Endothelial cell of umbilical vein (primary cell): ENCODE results near the gene RMND1. TPM values are rescaled to one million over a fixed set of nuclear protein-coding genes. Genes with fewer than 3 reads are reported as not detected.
A peak's percentile ranks its signal among the peaks of the same experiment; 100 is the strongest.

Experiments used
- Bru-seq: library from RNA; stranded (reverse); fragments of 400-500 nt; gene quantifications from one replicate; lab custom pipeline; 2021; lab: Mats Ljungman, UMichigan
- BruChase-seq, 2 experiments: library from RNA; stranded (reverse); fragments of 400-500 nt; gene quantifications; one replicate each; lab custom pipeline; 2021; lab: Mats Ljungman, UMichigan
- BruUV-seq: library from RNA; stranded (reverse); fragments of 400-500 nt; replicated peaks from 2 replicates; lab custom pipeline; 2021; lab: Mats Ljungman, UMichigan
- CTCF ChIA-PET: fragments of 300-600, 350-600 bp; sonication (Branson Sonifier 250); formaldehyde crosslinking; loops from one replicate; lab custom pipeline; 2021; ENCODE audit warnings: antibody characterized with exemption, inconsistent platforms; lab: Charles Lee
- POLR2A ChIA-PET: fragments of 300-600, 350-600 bp; sonication (Branson Sonifier 250); formaldehyde crosslinking; loops from one replicate; lab custom pipeline; 2021; ENCODE audit warnings: antibody characterized with exemption, inconsistent platforms; lab: Charles Lee
- DNase-seq: peaks from one replicate; pipeline ENCODE4 v3.0.0-alpha.2; 2011; ENCODE audit warnings: low read depth, low spot score
- FAIRE-seq: peaks from 2 replicates; lab custom pipeline; 2011; peaks lifted over from hg19 to GRCh38; lab: Jason Lieb, UNC
- H2AFZ ChIP-seq: 2 replicates; pipeline ENCODE4 v1.6.0; 2012; ENCODE audit warnings: low read depth, low read length, control low read depth, inconsistent platforms
- H3K27ac ChIP-seq: 2 replicates; pipeline ENCODE4 v1.5.1; 2011; ENCODE audit warnings: low read depth, mild to moderate bottlenecking, control low read depth, low read length, moderate library complexity; ENCODE audit not compliant: insufficient read depth
- H3K27me3 ChIP-seq, 2 experiments: 2 replicates each; pipeline versions ENCODE4 v1.6.0 to v1.6.1; 2011; ENCODE audit warnings: low read length in 2 of 2, mixed read lengths in 1 of 2; ENCODE audit not compliant: control insufficient read depth in 2 of 2, insufficient read depth in 2 of 2
- H3K36me3 ChIP-seq, 2 experiments: 2 replicates in 1 of 2; 3 replicates in 1 of 2; pipeline ENCODE4 v1.5.1; 2011; ENCODE audit warnings: low read length in 2 of 2, mild to moderate bottlenecking in 1 of 2, moderate library complexity in 1 of 2; ENCODE audit not compliant: control insufficient read depth in 2 of 2, insufficient read depth in 2 of 2; ENCODE audit errors: extremely low read depth in 1 of 2
- H3K4me1 ChIP-seq: 3 replicates; pipeline ENCODE4 v1.5.1; 2011; ENCODE audit warnings: mild to moderate bottlenecking, low read length; ENCODE audit not compliant: control insufficient read depth, insufficient read depth; ENCODE audit errors: extremely low read depth
- H3K4me2 ChIP-seq: 2 replicates; pipeline ENCODE4 v1.6.1; 2011; ENCODE audit warnings: low read length, control low read depth, mixed read lengths; ENCODE audit not compliant: insufficient read depth
- H3K4me3 ChIP-seq, 3 experiments: fragments of 200-600 bp in 1 of 3; sonication (generic), shearing (Covaris generic) in 1 of 3; replicated peaks in 1 of 3; 2 replicates each; pipeline ENCODE4 v1.5.1; 2011 to 2016; ENCODE audit warnings: control low read depth in 3 of 3, low read length in 3 of 3, mild to moderate bottlenecking in 2 of 3, inconsistent platforms in 1 of 3, low read depth in 1 of 3, moderate library complexity in 1 of 3; ENCODE audit not compliant: insufficient read depth in 1 of 3
- H3K79me2 ChIP-seq: 2 replicates; pipeline ENCODE4 v1.6.0; 2012; ENCODE audit warnings: low read length, inconsistent platforms; ENCODE audit not compliant: control insufficient read depth, insufficient read depth
- H3K9ac ChIP-seq: replicated peaks from 2 replicates; pipeline ENCODE3; 2011; ENCODE audit warnings: low read length, control low read depth; ENCODE audit not compliant: insufficient read depth; ENCODE audit errors: extremely low read depth
- H3K9me1 ChIP-seq: replicated peaks from 3 replicates; pipeline ENCODE4 v1.6.0; 2011; ENCODE audit warnings: mild to moderate bottlenecking, low read length; ENCODE audit not compliant: control insufficient read depth, insufficient read depth; ENCODE audit errors: extremely low read depth
- H3K9me3 ChIP-seq: replicated peaks from 2 replicates; pipeline ENCODE4 v1.5.1; 2012; ENCODE audit warnings: low read length, inconsistent platforms; ENCODE audit not compliant: control insufficient read depth, insufficient read depth
- H4K20me1 ChIP-seq: replicated peaks from 2 replicates; pipeline ENCODE3; 2011; ENCODE audit warnings: mild to moderate bottlenecking, low read length; ENCODE audit not compliant: control insufficient read depth, insufficient read depth; ENCODE audit errors: extremely low read depth
- CTCF ChIP-seq, 2 donors: IDR thresholded peaks; 1 replicate in 1 of 2; 2 replicates in 1 of 2; pipeline ENCODE4 v1.5.1; 2011; ENCODE audit warnings: low read length in 2 of 2, mild to moderate bottlenecking in 2 of 2, moderate library complexity in 2 of 2, control low read depth in 1 of 2, inconsistent platforms in 1 of 2, low read depth in 1 of 2; ENCODE audit not compliant: insufficient read depth in 1 of 2; ENCODE audit errors: extremely low read depth in 1 of 2
- EZH2 ChIP-seq: IDR thresholded peaks from 2 replicates; pipeline ENCODE4 v1.6.1; 2012; ENCODE audit warnings: borderline replicate concordance, low read depth, mild to moderate bottlenecking, moderate library complexity, low read length, inconsistent platforms; ENCODE audit not compliant: severe bottlenecking
- FOS ChIP-seq: IDR thresholded peaks from 2 replicates; pipeline ENCODE4 v1.6.1; 2011; ENCODE audit warnings: mild to moderate bottlenecking, low read length, moderate library complexity, borderline replicate concordance; ENCODE audit not compliant: insufficient read depth
- GATA2 ChIP-seq: IDR thresholded peaks from 2 replicates; pipeline ENCODE4 v1.7.0; 2011; ENCODE audit warnings: low read depth, mild to moderate bottlenecking, moderate library complexity, mixed read lengths, low read length; ENCODE audit not compliant: insufficient read length, insufficient read depth
- JUN ChIP-seq: IDR thresholded peaks from 2 replicates; pipeline ENCODE4 v1.6.1; 2011; ENCODE audit warnings: borderline replicate concordance, low read depth; ENCODE audit not compliant: insufficient read length, insufficient read depth
- MAX ChIP-seq: IDR thresholded peaks from 2 replicates; pipeline ENCODE4 v1.6.1; 2011; ENCODE audit not compliant: insufficient read depth, insufficient read length
- MYC ChIP-seq: IDR thresholded peaks from one replicate; pipeline ENCODE4 v1.6.1; 2011; ENCODE audit warnings: mild to moderate bottlenecking, low read depth, low read length
- POLR2A ChIP-seq: IDR thresholded peaks from 2 replicates; pipeline ENCODE4 v1.6.1; 2012; ENCODE audit warnings: low read depth, mild to moderate bottlenecking, control low read depth, low read length
- POLR2AphosphoS5 ChIP-seq: IDR thresholded peaks from 2 replicates; pipeline ENCODE4 v1.6.1; 2012; ENCODE audit warnings: low read depth, mild to moderate bottlenecking, control low read depth, low read length, moderate library complexity; ENCODE audit not compliant: insufficient read depth
- dilution Hi-C: fragments of 300-500 bp; cut with MboI; formaldehyde crosslinking; loops from one replicate; pipeline ENCODE4 v1.15.0; 2019; ENCODE audit warnings: low sequenced_read_pairs; ENCODE audit not compliant: extremely low pct_ligation_motif_present
- intact Hi-C: fragments of 100-400 bp; cut with micrococcal nuclease; formaldehyde crosslinking; loops from one replicate; pipeline ENCODE4 v1.10.0; 2022
- long read RNA-seq: library from polyadenylated mRNA; stranded (forward); transcript quantifications from one replicate; pipeline ENCODE4 v2.0.0, GENCODE V29; 2021
- polyA minus RNA-seq, 3 experiments: library from RNA; depleted of rRNA, polyadenylated mRNA; stranded (reverse); fragments of >200 nt; gene quantifications; 1 replicate in 1 of 3; 2 replicates in 2 of 3; pipeline ENCODE4 v1.2.3, GENCODE V29; 2011
- polyA plus RNA-seq, 4 experiments: library from polyadenylated mRNA; depleted of rRNA in 3 of 4; stranded (reverse) in 3 of 4; unstranded in 1 of 4; fragments of >200 nt; gene quantifications; 2 replicates each; pipeline versions ENCODE4 v1.2.1 to v1.2.3, GENCODE V29; 2011 to 2012; ENCODE audit warnings: missing spikeins in 1 of 4
- total RNA-seq: library from RNA; stranded (reverse); gene quantifications from 2 replicates; pipeline ENCODE4 v1.2.3, GENCODE V29; 2021

Gene RMND1
- 17.2 and 21.4 TPM in 2 replicates for total RNA-seq
- 4.1 and 6.3 TPM in 2 replicates for polyA plus RNA-seq
- 11.2 and 12.4 TPM in 2 replicates for polyA plus RNA-seq (2011; cell fraction: cytosol; rRNA removed)
- 7.9 and 10.5 TPM in 2 replicates for polyA plus RNA-seq (2011; cell fraction: nucleus; rRNA removed)
- 16.0 and 22.0 TPM in 2 replicates for polyA plus RNA-seq (2012)
- 14.9 and 15.0 TPM in 2 replicates for polyA minus RNA-seq
- polyA minus RNA-seq (2011; cell fraction: cytosol; rRNA and poly(A)+ RNA removed), result 5.6 TPM
- 18.8 and 20.5 TPM in 2 replicates for polyA minus RNA-seq (2011; cell fraction: nucleus; rRNA and poly(A)+ RNA removed)
- Bru-seq, nascent RNA, result percentile 76 among the genes with signal in this experiment
- percentile 56 among the genes with signal in this experiment for BruChase-seq, experiment 1, labeled RNA remaining after a 6-hour chase
- percentile 55 among the genes with signal in this experiment for BruChase-seq, experiment 2, labeled RNA remaining after a 2-hour chase
- long read RNA-seq, transcript RMND1-203 (12 exons, 2,003 nt), result major isoform, 18 of 31 reads
- long read RNA-seq, partial matches to known transcripts, result 2 of 31 reads
- long read RNA-seq, other reads (novel, unspliced or antisense), result 4 of 31 reads

GRCh38 chr6:151451950-151452749 is at the start of gene RMND1:
Gene RMND1, minus strand, starts transcription at chr6:151452126. Its CDS starts 6,315 bp downstream, at chr6:151445811.
- H3K4me3 ChIP-seq, result peak within 1 kb of the TSS; percentile 78 to 100 (median 100)
- H3K4me1 ChIP-seq, result peaks cover 13% of the 10 kb centered on the region
- ChIA-PET POLR2A (no interaction called here), CTCF (interaction anchor here (0.8 to 2.1 kb wide), 9 partner anchors 11 to 816 kb away, joined by 3 to 15 read pairs (median 4); no protein-coding TSS in a partner anchor)
- H3K36me3 ChIP-seq, result no peaks in the 10 kb centered on the region
- H3K9me1 ChIP-seq, result no peaks in the 10 kb centered on the region
- FAIRE-seq (peak; percentile 91), DNase-seq (peak; percentile 100)
- no peaks in the 10 kb centered on the region for H4K20me1 ChIP-seq
- no TSS peak for BruUV-seq
- intact Hi-C loops (loop anchor here (1.0 to 5.0 kb wide), 8 partner anchors 31 to 817 kb away; no protein-coding TSS in a partner anchor), dilution Hi-C loops (no loop called here)
- no peak for TF ChIP-seq FOS
- TF ChIP-seq MYC, result peak; percentile 35
- no peak for TF ChIP-seq GATA2
- peak; percentile 95 for TF ChIP-seq POLR2AphosphoS5
- TF ChIP-seq EZH2, result no peak
- no peak for TF ChIP-seq CTCF (IDR thresholded peaks at IDR 0.05; ENCODE audit: extremely low read depth in 1 of 2, insufficient read depth in 1 of 2, low read depth in 1 of 2, low read length in 2 of 2)
- peak; percentile 93 for TF ChIP-seq POLR2A
- TF ChIP-seq JUN, result peak; percentile 11
- peak; percentile 100 for TF ChIP-seq MAX
- peaks cover 32% of the 10 kb centered on the region for H3K79me2 ChIP-seq
- no peaks in the 10 kb centered on the region for H3K9me3 ChIP-seq
- peak within 1 kb of the TSS; percentile 97 for H3K9ac ChIP-seq
- no peaks in the 10 kb centered on the region for H3K27me3 ChIP-seq
- H3K27ac ChIP-seq, result peak within 1 kb of the TSS; percentile 78
- H3K4me2 ChIP-seq, result peak within 1 kb of the TSS; percentile 99
- peak within 1 kb of the TSS; percentile 73 for H2AFZ ChIP-seq
